NAMALWA (cell line): ENCODE measurements around the gene SLC6A17.
A peak's percentile ranks its signal among the peaks of the same experiment; 100 is the strongest.

Experiments used
- DNase-seq: peaks from one replicate; pipeline ENCODE4 v3.0.0-alpha.2; 2015; ENCODE audit warnings: low spot score

SLC6A17 gene

DNA sequence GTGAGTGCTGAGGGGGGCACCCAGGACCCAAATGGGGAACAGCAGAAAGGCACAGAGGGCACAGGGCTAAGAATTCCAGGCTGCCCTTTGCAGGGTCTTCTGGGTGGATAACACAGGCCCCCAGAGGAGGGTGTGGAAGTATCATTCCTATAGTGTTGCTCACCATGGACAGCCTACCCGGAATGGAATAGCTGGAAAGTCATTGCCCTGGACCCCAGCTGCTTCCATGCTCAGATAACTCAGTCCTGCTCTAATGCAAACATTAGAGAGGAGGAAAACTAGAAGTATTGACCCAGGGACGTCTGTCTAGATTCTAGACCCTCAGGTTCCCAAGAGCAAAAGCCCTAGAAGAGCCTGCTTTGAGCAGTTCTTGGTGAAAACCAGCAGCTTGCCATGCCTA is 24.7 kb downstream of the SLC6A17 start:
- no peak for DNase-seq

DNA sequence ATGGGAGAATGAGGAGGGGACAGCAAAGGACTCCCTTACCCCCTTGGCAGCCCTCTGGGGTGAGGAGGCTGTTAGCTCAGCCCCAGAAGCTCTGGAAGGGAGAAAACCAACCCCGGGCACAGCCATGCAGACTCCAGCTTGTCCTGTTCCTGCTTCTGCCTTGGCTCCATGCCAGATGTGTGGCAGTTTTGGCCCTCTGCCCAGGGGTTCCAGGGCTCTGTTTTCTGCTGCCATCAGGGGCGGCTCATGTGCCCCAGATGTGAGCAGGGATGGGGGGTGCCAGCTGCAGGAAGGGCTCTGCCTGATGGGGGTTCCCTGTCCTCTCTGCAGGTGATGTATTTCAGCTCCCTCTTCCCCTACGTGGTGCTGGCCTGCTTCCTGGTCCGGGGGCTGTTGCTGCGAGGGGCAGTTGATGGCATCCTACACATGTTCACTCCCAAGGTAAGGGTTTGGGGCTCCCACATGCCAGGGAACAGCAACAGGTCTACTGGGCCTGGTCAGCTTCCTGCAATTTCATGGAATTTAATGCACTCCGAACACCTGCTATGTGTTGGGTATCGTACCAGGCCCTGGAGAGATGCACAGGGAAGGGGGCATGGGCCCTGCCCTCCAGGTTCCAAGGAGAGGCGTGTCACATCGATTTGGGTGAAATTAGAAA is 26.1 kb downstream of the SLC6A17 start:
- peak; percentile 50 for DNase-seq

DNA sequence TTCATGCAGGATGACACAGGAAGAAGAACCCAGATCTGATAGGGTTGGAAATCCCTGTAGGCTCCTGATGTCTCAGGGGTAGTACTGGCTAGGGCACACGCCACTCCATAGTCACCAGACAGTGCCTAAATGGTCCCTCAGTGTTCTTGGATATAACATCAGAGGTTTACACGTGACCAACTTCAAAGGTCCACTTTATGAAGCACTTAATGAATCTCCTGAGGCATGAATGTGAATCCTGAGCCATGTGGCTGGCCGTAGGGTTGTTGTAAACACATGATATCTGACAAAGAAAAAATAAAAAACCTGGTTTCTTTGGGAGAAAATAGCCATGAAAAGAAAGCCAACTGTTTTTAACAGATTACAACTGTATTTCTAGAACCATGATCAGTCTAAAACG is 27.5 kb downstream of the SLC6A17 start:
- no peak for DNase-seq

DNA sequence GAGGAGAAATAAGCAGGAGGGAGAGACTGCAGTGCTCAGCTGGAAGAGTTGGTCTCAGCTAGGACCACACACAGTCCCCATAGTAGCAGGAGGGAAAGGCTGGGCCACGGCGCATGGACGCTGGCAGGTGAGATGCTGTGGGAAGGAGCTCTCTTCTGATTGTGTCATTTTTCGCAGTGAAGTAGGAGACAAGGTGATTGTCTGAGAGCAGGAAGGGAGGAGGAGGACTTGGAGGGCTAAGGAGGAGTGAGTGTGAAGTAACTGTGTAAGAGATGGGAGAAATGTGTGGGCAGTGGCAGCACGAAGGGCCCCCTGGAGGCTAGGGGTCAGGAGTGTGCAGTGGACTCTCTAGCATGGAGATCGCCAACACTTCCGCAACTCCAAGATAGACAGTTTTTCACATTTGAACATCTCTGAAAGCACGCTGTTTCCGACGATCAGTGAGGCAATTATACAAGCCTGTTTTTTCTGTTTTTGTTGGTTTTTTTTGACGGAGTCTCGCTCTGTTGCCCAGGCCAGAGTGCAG is 33.4 kb downstream of the SLC6A17 start:
- no peak for DNase-seq

DNA sequence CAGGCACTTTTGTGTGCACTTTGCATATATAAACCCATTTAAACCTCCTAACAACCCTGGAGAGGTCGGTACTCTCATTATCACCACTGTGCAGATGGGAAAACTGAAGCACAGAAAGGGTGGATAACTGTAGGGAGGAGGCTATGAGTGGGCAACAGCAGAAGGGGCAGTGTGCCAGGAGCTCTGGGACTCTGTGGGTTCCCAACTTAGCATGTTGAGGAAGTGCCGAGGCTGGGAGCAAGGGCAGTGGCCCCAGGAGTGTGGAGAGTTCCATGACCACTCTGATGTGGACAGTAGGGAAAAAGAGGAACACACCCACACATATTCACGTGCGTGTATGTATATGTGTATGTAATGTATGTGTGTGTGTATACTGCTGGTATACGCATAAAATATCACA is 34.2 kb downstream of the SLC6A17 start:
- no peak for DNase-seq

DNA sequence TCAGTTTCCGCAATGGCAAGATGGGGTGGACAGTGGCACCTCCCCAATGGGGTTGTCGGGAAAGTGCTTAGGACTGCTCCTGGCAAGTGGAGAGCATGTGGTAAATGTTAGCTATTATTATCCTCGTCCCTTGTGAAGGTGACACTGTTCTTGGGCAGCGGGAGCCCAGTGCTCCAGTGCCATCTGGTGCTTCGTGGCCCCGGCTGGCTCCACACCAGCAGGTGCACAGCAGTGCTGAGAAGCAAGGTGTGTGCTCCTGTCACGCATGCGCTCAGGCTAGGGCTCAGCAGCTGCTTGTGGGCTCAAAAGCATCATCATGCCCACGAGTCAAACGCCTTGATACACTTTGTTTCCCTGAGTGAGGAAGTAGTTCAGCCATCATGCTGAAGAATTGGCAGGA is 34.9 kb downstream of the SLC6A17 start:
- no peak for DNase-seq

DNA sequence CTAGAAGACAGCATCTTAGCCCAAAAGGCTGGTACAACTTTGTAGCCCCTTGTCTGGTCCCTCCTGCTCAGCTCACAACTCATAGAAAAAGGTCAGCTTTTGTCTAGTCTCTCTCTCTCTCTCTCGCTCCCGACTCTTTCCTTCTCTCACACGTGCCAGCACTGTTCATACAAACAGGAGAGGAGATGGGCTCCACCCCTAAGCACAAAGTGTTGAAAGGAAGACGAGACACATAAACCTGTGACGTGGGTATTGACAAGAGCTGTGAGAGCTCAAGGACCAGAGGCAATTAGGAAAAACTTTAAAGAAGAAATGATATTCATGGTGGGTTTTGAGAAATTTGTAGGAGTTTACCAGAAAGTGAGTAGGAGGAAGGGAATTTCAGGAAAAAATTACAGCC is 36.3 kb downstream of the SLC6A17 start:
- DNase-seq: no peak

DNA sequence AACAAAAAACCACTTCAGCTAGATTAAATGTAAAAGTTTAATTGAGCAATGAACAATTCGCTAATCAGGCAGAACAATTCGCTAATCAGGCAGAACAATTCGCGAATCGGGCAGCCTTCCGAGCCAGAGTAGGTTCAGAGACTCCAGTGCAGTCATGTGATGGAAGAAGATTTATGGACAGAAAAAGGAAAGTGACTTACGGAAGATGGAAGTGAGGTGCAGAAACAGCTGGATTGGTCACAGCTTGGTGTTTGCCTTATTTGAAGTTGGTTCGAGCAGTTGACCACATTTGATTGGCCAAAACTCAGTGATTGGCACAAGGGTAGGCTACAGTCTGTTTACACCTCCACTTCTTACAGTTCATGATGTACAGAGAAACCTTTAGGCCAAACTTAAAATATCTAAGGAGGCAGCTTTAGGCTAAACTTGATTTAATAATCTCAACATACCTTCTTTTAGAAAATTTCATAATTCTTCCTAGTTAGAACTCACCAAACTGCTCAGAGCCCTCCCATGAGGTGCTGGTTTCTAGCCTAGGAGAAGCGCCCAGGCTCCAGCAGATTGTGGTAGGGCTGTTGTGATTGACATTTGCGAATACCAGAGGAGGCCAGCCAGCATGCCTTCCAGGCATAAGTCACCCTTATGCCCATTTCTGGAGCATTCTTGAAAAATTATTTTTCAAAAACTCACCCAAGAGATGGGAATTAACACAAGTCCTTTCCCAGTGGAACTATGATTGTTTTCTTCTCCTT is 37.0 kb downstream of the SLC6A17 start:
- no peak for DNase-seq

DNA sequence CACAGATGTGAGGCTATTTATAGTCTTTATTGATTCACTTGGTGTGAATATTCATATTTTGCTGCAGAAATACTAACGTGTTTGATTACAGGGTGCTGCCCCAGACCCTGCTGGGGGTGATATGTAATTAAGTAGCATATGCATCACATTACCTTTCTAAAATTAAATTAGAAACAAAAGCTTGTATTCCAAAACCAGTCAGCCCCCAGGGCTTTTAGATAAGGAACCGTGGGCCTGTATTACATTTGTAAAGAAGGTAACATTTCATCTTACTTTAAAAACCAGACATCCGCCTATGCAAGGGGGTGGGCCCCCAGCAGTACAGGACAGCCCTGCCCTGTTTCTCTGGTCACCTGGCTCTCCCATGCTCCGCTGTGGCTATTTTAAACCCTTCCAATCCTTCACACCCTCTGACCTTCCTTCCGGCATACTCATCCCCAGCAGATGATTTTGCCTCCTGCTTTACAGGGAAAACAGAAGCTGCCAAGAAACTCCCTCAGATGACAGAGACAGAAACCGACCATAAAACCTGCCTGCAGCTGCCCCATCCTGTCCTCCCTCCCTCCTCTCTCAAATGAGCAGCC is 37.8 kb downstream of the SLC6A17 start:
- no peak for DNase-seq

DNA sequence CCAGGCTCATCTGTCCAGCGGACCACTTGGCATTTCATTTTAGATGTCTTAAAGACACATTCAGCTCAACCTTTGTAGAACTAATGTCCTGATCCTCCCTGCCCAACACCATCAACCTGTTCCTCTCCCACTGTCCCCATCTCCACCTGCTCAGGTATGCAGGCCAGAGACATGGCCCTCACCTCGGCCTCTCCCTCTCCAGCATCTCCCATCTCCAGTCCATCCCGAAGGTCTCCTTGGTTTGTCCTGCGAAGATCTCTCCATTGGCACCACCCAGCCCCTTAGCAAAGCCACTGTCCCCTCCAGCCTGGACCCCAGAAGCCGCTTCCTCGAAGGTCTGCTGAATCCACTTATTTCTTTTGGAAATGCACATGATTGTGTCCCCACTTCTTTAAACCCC is 38.9 kb downstream of the SLC6A17 start:
- DNase-seq: no peak

DNA sequence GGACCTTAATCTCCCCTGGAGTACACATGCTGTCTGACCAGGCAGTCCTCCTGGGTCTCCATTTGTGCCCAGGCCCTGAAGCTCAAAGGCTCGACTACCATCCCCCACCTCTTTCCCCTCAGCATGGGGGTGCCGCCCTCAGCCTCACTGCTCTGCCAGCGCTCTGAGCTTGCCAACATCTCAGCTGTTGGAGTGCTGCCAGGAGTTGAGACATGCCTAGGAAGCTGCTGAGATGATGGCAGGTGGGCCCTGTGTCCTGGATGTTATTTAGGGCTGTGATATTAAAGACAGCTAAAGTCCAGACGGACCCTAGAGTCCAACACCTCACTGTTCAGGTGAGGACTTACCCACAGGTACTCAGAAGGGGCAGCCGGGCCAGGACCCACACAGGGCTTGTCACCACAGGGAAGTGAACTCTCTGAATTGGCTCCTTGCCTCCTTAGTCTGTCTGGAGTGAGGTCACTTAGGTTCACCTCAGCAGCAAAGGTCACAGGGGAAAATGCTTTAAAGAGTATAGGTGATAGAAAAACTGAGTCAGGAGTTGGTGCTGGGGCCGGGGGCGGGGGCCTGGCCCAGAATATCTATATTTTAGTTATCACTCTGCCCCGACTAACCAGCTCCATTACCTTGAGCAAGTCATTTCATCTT is 40.1 kb downstream of the SLC6A17 start:
- no peak for DNase-seq

DNA sequence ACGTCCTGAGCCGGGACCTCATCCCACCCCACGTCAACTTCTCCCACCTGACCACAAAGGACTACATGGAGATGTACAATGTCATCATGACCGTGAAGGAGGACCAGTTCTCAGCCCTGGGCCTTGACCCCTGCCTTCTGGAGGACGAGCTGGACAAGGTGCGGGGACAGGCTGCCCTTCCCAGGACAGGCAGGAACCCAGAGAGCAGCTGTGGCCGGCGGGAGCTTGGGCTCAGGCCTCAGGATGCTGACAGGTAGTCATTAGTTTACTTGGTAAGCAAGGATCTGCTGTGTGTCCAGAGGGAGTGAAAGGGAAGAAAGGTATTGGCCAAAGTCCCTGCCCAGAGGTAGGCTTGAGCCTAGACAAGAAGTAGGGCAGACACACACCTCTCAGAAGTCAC is 42.2 kb downstream of the SLC6A17 start:
- DNase-seq: no peak

DNA sequence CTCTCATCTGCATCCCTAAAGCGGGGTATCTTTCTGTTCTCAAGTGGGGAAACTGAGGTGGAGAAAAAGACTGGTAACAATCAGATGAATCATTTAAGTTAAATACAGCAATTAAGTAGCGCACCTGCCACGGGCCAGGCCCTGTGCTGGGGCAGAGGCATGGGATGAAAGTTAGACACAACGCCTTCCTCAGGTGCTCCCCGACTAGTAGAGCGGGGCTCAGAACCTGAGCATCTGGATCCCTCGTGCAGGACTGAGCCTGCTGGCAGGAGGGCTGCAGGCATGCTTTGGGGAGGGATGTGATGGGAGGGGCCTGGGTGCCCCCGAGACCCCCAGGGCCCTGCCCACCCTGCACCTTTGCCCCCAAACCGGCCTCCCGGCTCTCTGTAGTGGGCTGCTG is 44.9 kb downstream of the SLC6A17 start:
- DNase-seq: no peak

DNA sequence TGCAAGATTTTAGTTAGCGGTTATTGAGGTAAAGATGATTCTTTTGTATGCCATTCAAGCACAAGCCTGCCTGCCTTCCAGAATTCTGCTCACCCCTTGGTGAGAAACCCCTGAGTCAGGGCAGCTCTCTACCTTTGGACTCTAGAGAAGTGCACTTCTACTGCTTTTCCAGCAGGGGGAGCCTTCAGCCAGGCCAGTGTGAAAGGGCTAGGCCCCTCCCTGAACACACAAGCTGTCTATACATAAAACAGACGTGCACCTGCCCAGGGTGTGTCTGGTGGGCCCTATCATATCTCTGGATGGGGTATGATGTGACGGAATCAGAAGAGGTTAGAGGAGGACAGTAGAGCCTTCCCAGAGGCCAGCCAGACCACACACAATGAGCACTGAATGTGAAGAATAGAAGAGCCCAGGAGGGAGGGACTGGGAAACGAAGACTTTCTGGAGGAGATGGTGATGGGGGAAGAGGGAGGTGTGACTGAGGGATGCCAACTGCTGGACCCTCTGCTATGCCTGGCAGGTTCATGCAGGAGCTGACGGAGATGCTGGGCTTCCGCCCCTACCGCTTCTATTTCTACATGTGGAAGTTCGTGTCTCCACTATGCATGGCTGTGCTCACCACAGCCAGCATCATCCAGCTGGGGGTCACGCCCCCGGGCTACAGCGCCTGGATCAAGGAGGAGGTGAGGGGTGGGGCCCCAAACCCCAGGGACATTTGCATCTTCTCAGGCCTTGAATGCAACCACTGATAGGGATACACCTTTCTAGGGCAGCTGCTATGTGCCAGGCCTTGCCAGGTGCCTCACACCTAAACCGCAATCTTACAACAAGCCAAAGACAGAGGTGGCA is 46.8 kb downstream of the SLC6A17 start:
- DNase-seq: peak; percentile 76

DNA sequence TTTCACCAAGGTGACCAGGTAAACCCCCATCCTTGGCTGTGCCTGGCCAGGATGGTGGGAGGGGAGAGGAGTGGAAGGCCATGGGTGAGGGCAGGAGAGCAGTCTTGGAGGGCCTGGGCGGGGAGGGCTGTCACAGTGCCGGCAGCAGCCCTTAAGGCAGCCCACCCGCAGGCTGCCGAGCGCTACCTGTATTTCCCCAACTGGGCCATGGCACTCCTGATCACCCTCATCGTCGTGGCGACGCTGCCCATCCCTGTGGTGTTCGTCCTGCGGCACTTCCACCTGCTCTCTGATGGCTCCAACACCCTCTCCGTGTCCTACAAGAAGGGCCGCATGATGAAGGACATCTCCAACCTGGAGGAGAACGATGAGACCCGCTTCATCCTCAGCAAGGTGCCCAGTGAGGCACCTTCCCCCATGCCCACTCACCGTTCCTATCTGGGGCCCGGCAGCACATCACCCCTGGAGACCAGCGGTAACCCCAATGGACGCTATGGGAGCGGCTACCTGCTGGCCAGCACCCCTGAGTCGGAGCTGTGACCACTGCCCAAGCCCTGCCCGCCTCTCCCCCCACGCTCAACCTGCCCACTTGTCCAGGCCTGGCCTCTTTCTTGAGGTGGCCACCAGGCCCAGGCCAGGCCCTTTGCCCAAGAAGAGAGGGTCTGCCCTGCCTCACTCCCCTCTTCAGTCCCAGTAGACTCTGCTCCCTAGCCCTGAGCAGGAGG is 47.8 kb downstream of the SLC6A17 start:
- DNase-seq: no peak

DNA sequence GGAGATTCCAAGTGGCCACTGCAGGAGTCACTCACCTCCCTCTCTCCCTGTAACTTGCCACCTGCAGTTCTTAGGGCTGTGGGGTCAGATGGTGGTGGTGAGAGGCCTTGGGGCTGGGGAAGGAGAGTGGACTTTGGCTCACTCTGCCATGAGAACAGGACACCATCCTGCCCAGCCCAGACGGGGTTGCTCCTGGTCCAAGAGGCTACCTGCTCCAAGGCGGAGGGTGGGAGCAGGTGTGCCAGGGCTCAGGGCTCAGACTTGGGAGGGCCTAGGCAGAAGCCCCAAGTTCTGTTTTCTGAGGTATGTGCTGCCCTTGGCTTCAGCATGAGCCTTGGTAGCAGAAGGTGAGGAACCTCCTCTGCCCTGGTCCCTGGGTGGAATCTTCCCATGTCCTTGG is 48.5 kb downstream of the SLC6A17 start:
- no peak for DNase-seq

DNA sequence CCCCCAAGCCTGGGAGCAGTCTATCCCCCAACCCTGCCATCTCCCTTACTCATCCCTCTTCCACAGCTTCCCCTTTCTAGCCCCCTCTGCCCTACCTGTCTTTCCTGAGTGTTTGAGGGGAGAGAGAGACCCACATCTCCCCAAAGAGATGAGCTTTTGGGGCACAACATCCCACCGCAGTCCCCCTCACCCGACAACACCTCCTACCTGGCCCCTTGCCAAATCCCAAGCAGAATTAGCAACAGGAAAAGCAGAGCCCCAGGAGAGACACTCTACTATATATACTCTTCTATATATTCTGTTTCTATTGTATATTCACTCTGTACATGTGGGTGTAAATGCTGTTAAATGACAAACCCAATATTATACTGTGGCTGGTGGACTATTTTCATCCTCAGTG is 49.9 kb downstream of the SLC6A17 start:
- no peak for DNase-seq

DNA sequence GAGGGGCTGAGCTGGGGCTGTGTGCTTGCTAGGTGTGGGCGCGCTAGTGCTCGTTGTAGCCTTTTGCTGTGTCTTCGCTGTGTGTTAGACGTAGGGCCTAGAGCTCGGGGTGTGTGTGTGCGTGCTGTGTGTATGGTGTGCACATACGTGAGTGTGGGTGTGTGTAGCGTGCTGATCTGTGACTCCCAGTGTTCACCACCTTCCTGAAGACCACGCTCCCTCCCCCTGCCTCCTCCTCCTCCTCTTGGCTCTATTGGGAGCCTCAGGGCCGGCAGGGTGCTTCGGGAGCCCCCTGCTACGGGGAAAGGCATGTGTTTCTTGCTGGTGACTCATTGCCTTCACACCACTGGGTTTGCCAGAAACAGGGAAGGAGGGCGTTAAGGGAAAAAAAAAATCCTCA is 50.4 kb downstream of the SLC6A17 start:
- no peak for DNase-seq

DNA sequence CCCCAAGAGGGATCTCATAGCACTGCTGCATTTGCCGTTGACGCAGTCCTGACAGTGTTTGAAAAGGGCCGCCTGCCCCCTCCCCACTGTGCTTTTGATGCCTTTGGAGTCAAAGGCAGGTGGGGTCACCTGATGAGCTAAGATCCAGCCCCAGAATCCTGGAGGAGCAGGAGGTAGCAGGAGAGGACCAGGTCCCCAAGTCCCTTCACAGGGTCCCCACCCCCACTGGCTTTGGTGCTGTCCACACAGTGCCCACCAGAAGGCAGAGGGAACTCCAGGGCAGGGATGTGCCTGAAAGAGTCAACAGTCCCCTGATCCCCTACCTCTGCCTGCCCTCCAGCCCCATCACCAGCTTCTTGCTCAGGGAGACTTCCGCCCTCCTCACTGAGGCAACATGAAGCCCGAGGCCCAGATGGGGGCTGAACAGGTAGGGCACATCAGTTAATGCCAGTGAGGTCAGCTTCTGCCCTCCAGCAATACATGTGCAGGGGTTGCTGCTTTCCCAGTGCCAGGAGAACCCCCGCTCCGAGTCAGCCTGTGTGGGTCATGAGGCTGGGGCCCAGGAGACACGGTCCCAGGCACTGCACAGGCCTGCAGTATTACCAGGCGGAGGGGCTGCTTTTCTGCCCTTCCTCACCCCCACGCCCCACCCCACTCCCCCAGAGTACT is 51.0 kb downstream of the SLC6A17 start:
- no peak for DNase-seq

DNA sequence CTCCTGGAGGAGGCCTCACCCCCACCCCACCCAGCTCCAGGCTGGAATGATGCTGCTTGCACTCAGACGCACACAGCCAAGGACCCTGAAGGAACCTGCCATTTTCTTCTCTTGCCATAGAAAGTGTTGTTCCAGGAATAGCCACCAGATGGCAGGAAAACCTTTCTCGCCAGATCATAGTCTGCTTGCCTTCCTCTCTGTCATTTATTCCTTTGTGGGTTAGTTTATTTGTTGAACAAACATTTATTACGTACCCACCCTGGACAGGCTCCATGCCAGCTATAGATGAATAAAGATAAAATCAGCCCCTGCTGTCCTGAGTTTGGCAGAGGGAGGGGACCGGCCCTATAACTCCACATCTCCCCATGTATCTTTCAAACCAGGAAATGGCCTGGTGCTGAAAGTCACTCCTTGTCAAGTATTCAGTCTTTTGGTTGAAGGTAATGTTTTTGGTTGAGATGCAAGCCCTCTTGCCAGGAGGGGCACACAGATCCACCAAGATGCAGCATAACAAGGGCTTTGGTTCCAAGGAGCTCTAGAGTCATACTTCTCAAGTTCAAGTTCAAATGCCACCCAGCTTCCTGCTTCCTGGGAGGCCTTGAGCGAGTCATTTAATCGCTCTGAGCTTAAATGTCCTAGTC is 52.8 kb downstream of the SLC6A17 start:
- peak; percentile 89 for DNase-seq
